ENCODE data around the gene RPLP2. TPM values are rescaled to one million over a fixed set of nuclear protein-coding genes. Genes with fewer than 3 reads are reported as not detected.

The RPLP2 gene
- total and polyA plus RNA-seq, 2 donors (not counting 1 experiment from before 2014, with no cell fraction given) = 525 to 3,947 TPM

DNA sequence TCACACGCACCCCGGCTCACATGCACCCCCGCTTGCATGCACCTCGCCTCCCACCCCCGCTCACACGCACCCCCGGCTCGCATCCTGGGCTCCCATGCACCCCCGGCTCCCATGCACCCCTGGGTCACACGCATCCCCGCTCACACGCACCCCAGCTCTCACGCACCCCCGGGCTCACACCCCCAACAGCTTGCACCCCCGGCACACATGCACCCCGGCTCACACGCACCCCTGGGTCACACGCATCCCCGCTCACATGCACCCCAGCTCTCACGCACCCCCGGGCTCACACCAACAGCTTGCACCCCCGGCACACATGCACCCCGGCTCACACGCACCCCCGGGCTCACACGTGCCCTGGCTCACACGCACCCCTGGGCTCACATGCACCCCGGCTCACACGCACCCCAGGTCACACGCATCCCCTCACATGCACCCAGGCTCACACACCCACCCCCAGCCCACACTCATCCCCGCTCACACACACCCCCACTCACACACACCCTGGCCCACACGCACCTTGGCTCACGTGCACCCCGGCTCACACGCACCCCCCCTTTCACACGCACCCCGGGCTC, 49.1 kb downstream of the RPLP2 start:
- POLR2A ChIA-PET = no interaction called here

DNA sequence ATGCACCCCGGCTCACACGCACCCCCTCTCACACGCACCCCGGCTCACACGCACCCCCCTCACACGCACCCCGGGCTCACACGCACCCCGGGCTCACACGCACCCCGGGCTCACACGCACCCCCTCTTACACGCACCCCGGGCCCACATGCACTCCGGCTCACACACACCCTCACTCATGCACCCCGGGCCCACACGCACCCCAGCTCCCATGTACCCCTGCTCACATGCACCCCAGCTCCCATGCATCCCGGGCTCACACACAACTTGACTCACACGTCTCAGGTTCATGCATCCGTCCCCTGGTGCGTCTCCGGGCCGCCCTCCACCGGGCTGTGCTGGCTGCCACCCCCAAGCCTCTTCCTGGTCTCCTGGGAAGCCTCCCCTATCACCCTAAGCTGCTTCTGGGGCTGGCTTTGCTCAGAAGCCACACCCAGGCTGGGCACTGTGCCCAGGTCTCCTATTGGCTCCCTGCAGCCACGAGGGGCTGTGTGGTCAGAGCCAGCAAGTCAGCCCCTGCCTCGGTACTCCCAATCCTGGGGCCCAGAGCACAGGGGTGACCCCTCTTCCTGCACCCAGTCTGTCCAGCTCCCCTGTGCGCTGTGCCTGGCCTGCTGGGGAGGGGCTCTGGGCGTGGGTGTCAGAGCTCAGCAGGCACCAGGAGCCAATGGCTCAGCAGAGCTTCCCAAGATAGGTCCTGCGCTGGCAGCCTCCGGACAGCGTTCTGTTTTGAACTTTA, 49.8 kb downstream of the RPLP2 start:
- no peak overlapping the region for H3K4me3 Mint-ChIP-seq
- no peak for DNase-seq
- H3K4me1 ChIP-seq (ENCODE audit: control insufficient read depth in 2 of 2, insufficient read depth in 2 of 2, low read length in 2 of 2) = no peaks in the 10 kb centered on the region
- intact Hi-C loops (cut with micrococcal nuclease) = no loop called here
- no peak overlapping the region for H3K4me2 ChIP-seq (replicated peaks; ENCODE audit: low read depth, low read length, poor library complexity, severe bottlenecking)
- H3K9me3 ChIP-seq (ENCODE audit: control extremely low read depth in 1 of 3, control insufficient read depth in 2 of 3, insufficient read depth in 1 of 3, low read length in 2 of 3) = no peaks in the 10 kb centered on the region
- H3K4me1 Mint-ChIP-seq = no peaks in the 10 kb centered on the region
- H3K79me2 ChIP-seq (ENCODE audit: control insufficient read depth, insufficient read depth, low read length) = no peaks in the 10 kb centered on the region
- TF ChIP-seq EZH2 (IDR thresholded peaks at IDR 0.05; ENCODE audit: borderline replicate concordance, insufficient read depth, low read depth, low read length, poor library complexity, severe bottlenecking) = no peak
- TF ChIP-seq, protein P1, sequence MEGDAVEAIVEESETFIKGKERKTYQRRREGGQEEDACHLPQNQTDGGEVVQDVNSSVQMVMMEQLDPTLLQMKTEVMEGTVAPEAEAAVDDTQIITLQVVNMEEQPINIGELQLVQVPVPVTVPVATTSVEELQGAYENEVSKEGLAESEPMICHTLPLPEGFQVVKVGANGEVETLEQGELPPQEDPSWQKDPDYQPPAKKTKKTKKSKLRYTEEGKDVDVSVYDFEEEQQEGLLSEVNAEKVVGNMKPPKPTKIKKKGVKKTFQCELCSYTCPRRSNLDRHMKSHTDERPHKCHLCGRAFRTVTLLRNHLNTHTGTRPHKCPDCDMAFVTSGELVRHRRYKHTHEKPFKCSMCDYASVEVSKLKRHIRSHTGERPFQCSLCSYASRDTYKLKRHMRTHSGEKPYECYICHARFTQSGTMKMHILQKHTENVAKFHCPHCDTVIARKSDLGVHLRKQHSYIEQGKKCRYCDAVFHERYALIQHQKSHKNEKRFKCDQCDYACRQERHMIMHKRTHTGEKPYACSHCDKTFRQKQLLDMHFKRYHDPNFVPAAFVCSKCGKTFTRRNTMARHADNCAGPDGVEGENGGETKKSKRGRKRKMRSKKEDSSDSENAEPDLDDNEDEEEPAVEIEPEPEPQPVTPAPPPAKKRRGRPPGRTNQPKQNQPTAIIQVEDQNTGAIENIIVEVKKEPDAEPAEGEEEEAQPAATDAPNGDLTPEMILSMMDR (IDR thresholded peaks at IDR 0.05) = no peak
- WGBS (ENCODE audit: insufficient coverage) = 88% methylated on average over 23 of the region's 31 CpGs
- CTCF ChIA-PET = no interaction called here
- POLR2A ChIA-PET = no interaction called here
- H4K20me1 ChIP-seq (ENCODE audit: control insufficient read depth, insufficient read depth, low read length, poor library complexity, severe bottlenecking) = no peaks in the 10 kb centered on the region
- H3K27me3 Mint-ChIP-seq = no peaks in the 10 kb centered on the region
- H3K36me3 ChIP-seq (replicated peaks in 1 of 2; ENCODE audit: control extremely low read depth in 1 of 2, control insufficient read depth in 1 of 2, extremely low read depth in 1 of 2, insufficient read depth in 2 of 2, low read length in 1 of 2) = no peaks in the 10 kb centered on the region
- H3K9me3 Mint-ChIP-seq (ENCODE audit: insufficient read depth) = no peaks in the 10 kb centered on the region
- no peak overlapping the region for H3K27ac ChIP-seq (ENCODE audit: low read length in 2 of 2)
- no peak overlapping the region for H3K27ac Mint-ChIP-seq
- no peaks in the 10 kb centered on the region for H3K27me3 ChIP-seq (replicated peaks in 1 of 4; ENCODE audit: control extremely low read depth in 1 of 4, control insufficient read depth in 3 of 4, insufficient read depth in 4 of 4, low read length in 3 of 4)
- ATAC-seq (ENCODE audit: low read depth) = no peak
- H2AFZ ChIP-seq (ENCODE audit: insufficient read depth, low read depth, low read length, poor library complexity, severe bottlenecking) = no peak overlapping the region
- H3K9ac ChIP-seq (ENCODE audit: low read length) = no peak overlapping the region
- H3K4me3 ChIP-seq (ENCODE audit: control extremely low read depth in 1 of 5, extremely low read depth in 1 of 5, insufficient read depth in 1 of 5, low read depth in 2 of 5, low read length in 4 of 5) = no peak overlapping the region

More for the DNA sequence above, 49.1 kb downstream of the RPLP2 start:
- H2AFZ ChIP-seq (ENCODE audit: insufficient read depth, low read depth, low read length, poor library complexity, severe bottlenecking) = no peak overlapping the region
- Mint-ChIP-seq H3K4me3 (no peak overlapping the region), H3K9me3 (ENCODE audit: insufficient read depth) (no peaks in the 10 kb centered on the region), H3K27ac (no peak overlapping the region), H3K27me3 (no peaks in the 10 kb centered on the region), H3K4me1 (no peaks in the 10 kb centered on the region)
- H3K4me3 ChIP-seq (ENCODE audit: control extremely low read depth in 1 of 5, extremely low read depth in 1 of 5, insufficient read depth in 1 of 5, low read depth in 2 of 5, low read length in 4 of 5) = no peak overlapping the region
- H3K4me1 ChIP-seq (ENCODE audit: control insufficient read depth in 2 of 2, insufficient read depth in 2 of 2, low read length in 2 of 2) = no peaks in the 10 kb centered on the region
- DNase-seq (no peak), ATAC-seq (ENCODE audit: low read depth) (no peak)
- H3K4me2 ChIP-seq (replicated peaks; ENCODE audit: low read depth, low read length, poor library complexity, severe bottlenecking) = no peak overlapping the region
- CTCF ChIA-PET = no interaction called here
- H3K9me3 ChIP-seq (ENCODE audit: control extremely low read depth in 1 of 3, control insufficient read depth in 2 of 3, insufficient read depth in 1 of 3, low read length in 2 of 3) = no peaks in the 10 kb centered on the region
- 94% methylated on average over 25 of the region's 37 CpGs for WGBS (ENCODE audit: insufficient coverage)
- H3K36me3 ChIP-seq (replicated peaks in 1 of 2; ENCODE audit: control extremely low read depth in 1 of 2, control insufficient read depth in 1 of 2, extremely low read depth in 1 of 2, insufficient read depth in 2 of 2, low read length in 1 of 2) = no peaks in the 10 kb centered on the region
- H4K20me1 ChIP-seq (ENCODE audit: control insufficient read depth, insufficient read depth, low read length, poor library complexity, severe bottlenecking) = no peaks in the 10 kb centered on the region
- H3K9ac ChIP-seq (ENCODE audit: low read length) = no peak overlapping the region
- H3K79me2 ChIP-seq (ENCODE audit: control insufficient read depth, insufficient read depth, low read length) = no peaks in the 10 kb centered on the region
- intact Hi-C loops (cut with micrococcal nuclease) = no loop called here
- H3K27me3 ChIP-seq (replicated peaks in 1 of 4; ENCODE audit: control extremely low read depth in 1 of 4, control insufficient read depth in 3 of 4, insufficient read depth in 4 of 4, low read length in 3 of 4) = no peaks in the 10 kb centered on the region
- TF ChIP-seq EZH2 (IDR thresholded peaks at IDR 0.05; ENCODE audit: borderline replicate concordance, insufficient read depth, low read depth, low read length, poor library complexity, severe bottlenecking) = no peak
- TF ChIP-seq, protein P1 (IDR thresholded peaks at IDR 0.05) = no peak
- H3K27ac ChIP-seq (ENCODE audit: low read length in 2 of 2) = no peak overlapping the region
